Measurements from ENCODE around the gene ARMC5.

DNA sequence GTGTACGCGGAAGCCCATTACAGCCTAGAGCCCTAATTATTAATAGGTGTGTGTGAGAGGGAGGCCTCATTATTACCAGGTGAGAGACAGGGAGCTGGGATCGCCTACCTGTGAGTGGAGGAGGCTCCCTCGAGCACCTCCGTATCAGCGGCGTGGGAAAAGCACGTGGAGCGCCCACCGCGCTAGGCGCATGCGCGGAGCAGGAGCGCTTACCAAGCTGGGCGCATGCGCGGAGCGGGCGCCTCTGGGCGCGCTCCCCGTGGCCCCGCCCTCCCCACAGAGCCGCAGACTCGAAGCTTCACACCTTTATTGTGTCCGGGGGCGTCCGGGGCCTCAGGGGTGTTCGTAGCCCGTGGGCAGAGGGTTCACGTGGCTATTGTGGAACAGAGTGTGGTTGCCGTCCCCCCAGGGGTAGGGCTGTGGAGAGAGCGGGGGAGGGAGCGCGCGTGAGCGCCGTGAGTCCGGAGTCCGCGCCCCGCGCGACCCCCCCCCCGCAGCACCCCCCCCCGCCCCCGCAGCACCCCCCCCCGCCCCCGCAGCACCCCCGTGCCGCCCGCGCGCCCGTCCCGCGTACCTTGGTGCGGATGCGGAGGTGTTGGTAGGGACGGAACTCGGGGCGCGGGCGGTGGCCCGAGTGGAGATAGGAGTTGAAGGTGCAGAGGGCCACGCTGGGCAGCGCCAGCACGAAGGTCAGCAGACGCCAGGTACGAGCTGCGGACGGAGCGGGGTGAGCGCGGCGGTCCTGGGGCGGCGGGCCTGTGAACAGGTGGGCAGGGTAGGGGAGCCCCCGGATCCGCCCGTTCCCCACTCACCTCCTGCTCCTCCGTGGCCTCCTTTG lies 31.6 kb upstream of the ARMC5 start:
- TF ChIP-seq, protein P1, sequence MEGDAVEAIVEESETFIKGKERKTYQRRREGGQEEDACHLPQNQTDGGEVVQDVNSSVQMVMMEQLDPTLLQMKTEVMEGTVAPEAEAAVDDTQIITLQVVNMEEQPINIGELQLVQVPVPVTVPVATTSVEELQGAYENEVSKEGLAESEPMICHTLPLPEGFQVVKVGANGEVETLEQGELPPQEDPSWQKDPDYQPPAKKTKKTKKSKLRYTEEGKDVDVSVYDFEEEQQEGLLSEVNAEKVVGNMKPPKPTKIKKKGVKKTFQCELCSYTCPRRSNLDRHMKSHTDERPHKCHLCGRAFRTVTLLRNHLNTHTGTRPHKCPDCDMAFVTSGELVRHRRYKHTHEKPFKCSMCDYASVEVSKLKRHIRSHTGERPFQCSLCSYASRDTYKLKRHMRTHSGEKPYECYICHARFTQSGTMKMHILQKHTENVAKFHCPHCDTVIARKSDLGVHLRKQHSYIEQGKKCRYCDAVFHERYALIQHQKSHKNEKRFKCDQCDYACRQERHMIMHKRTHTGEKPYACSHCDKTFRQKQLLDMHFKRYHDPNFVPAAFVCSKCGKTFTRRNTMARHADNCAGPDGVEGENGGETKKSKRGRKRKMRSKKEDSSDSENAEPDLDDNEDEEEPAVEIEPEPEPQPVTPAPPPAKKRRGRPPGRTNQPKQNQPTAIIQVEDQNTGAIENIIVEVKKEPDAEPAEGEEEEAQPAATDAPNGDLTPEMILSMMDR (IDR thresholded peaks at IDR 0.05): no peak
- TF ChIP-seq EZH2 (IDR thresholded peaks at IDR 0.05) (no peak), EZH2phosphoT487 (IDR thresholded peaks at IDR 0.05) (no peak)
